IMR-90 (cell line): ENCODE measurements around the gene BRINP1. TPM values are rescaled to one million over a fixed set of nuclear protein-coding genes. Genes with fewer than 3 reads are reported as not detected.

Source experiments
- ATAC-seq: fragments of 200-7000 bp; cut with Tn5 transposase; 2 replicates; pipeline ENCODE4 v1.9.1; 2020; ENCODE audit warnings: low read depth, mild to moderate bottlenecking, moderate library complexity
- BruUV-seq: library from RNA; stranded (reverse); fragments of 400-500 nt; replicated peaks from 2 replicates; lab custom pipeline; 2021; lab: Mats Ljungman, UMichigan
- CTCF ChIA-PET: fragments of 300-600 bp; formaldehyde crosslinking; extraction: SDS; loops from one replicate; lab custom pipeline; 2021; ENCODE audit warnings: antibody characterized with exemption; lab: Yijun Ruan, JAX
- POLR2A ChIA-PET: fragments of 300-600 bp; sonication (Branson Sonifier 250); formaldehyde crosslinking; loops from one replicate; lab custom pipeline; 2022; ENCODE audit warnings: antibody characterized with exemption; ENCODE audit not compliant: unreplicated experiment; lab: Charles Lee
- DNase-seq: peaks from one replicate; pipeline ENCODE4 v3.0.0; 2013
- H2AFZ ChIP-seq: replicated peaks from 2 replicates; pipeline ENCODE3; 2013; ENCODE audit warnings: low read length, mild to moderate bottlenecking; ENCODE audit not compliant: poor library complexity
- H2AK5ac ChIP-seq: 2 replicates; pipeline ENCODE4 v1.6.1; 2013; ENCODE audit warnings: low read depth, low read length, inconsistent platforms
- H2AK9ac ChIP-seq: replicated peaks from 2 replicates; pipeline ENCODE3; 2013; ENCODE audit warnings: mild to moderate bottlenecking, low read depth, low read length, moderate library complexity; ENCODE audit not compliant: poor library complexity
- H2BK120ac ChIP-seq: 2 replicates; pipeline ENCODE4 v1.6.1; 2013; ENCODE audit warnings: low read depth, low read length, inconsistent platforms
- H2BK15ac ChIP-seq: 3 replicates; pipeline ENCODE4 v1.6.1; 2013; ENCODE audit warnings: low read depth, low read length, inconsistent platforms
- H2BK20ac ChIP-seq: 2 replicates; pipeline ENCODE4 v1.6.1; 2013; ENCODE audit warnings: low read depth, mild to moderate bottlenecking, inconsistent platforms, low read length, moderate library complexity
- H2BK5ac ChIP-seq: 2 replicates; pipeline ENCODE4 v1.6.1; 2013; ENCODE audit warnings: mild to moderate bottlenecking, low read depth, low read length, inconsistent platforms; ENCODE audit not compliant: poor library complexity, severe bottlenecking
- H3K14ac ChIP-seq: replicated peaks from 2 replicates; pipeline ENCODE4 v1.6.1; 2013; ENCODE audit warnings: low read depth, low read length, inconsistent platforms
- H3K18ac ChIP-seq: 2 replicates; pipeline ENCODE4 v1.6.1; 2013; ENCODE audit warnings: low read depth, low read length, control low read depth
- H3K23ac ChIP-seq: 2 replicates; pipeline ENCODE4 v1.6.1; 2013; ENCODE audit warnings: low read depth, low read length, inconsistent platforms
- H3K27ac ChIP-seq: 2 replicates; pipeline ENCODE4 v1.5.1; 2013; ENCODE audit warnings: mild to moderate bottlenecking, control low read depth, low read length; ENCODE audit not compliant: insufficient read depth
- H3K27me3 ChIP-seq: 2 replicates; pipeline ENCODE4 v1.6.1; 2013; ENCODE audit warnings: low read length; ENCODE audit not compliant: control insufficient read depth, insufficient read depth
- H3K36me3 ChIP-seq: 2 replicates; pipeline ENCODE4 v1.6.1; 2013; ENCODE audit warnings: low read length, mixed read lengths; ENCODE audit not compliant: control insufficient read depth, insufficient read depth
- H3K4ac ChIP-seq: 2 replicates; pipeline ENCODE4 v1.6.1; 2013; ENCODE audit warnings: low read depth, low read length, inconsistent platforms
- H3K4me1 ChIP-seq: 2 replicates; pipeline ENCODE4 v1.6.1; 2013; ENCODE audit warnings: low read length, mixed read lengths; ENCODE audit not compliant: control insufficient read depth, insufficient read depth
- H3K4me2 ChIP-seq: 2 replicates; pipeline ENCODE4 v1.6.1; 2013; ENCODE audit warnings: low read depth, mild to moderate bottlenecking, control low read depth, low read length, moderate library complexity
- H3K4me3 ChIP-seq: 2 replicates; pipeline ENCODE4 v1.5.1; 2013; ENCODE audit warnings: low read depth, mild to moderate bottlenecking, control low read depth, low read length, moderate library complexity; ENCODE audit not compliant: insufficient read depth
- H3K56ac ChIP-seq: 2 replicates; pipeline ENCODE4 v1.6.1; 2013; ENCODE audit warnings: low read length, inconsistent platforms; ENCODE audit not compliant: insufficient read depth; ENCODE audit errors: extremely low read depth
- H3K79me1 ChIP-seq, 2 experiments: 2 replicates each; pipeline ENCODE4 v1.6.1; 2013; ENCODE audit warnings: low read length in 2 of 2, inconsistent platforms in 1 of 2, low read depth in 1 of 2
- H3K9ac ChIP-seq: 2 replicates; pipeline ENCODE4 v1.6.1; 2013; ENCODE audit warnings: low read depth, low read length, control low read depth
- H3K9me1 ChIP-seq: 2 replicates; pipeline ENCODE4 v1.6.1; 2013; ENCODE audit warnings: low read length, inconsistent platforms; ENCODE audit not compliant: insufficient read depth
- H3K9me3 ChIP-seq: 2 replicates; pipeline ENCODE4 v1.6.1; 2013; ENCODE audit warnings: low read length; ENCODE audit not compliant: control insufficient read depth, insufficient read depth
- H4K20me1 ChIP-seq: 2 replicates; pipeline ENCODE4 v1.6.1; 2013; ENCODE audit warnings: low read length, inconsistent platforms; ENCODE audit not compliant: insufficient read depth
- H4K5ac ChIP-seq: 2 replicates; pipeline ENCODE4 v1.6.1; 2013; ENCODE audit warnings: mild to moderate bottlenecking, low read depth, low read length, control low read depth
- H4K8ac ChIP-seq, 2 experiments: 2 replicates each; pipeline ENCODE4 v1.6.1; 2013; ENCODE audit warnings: low read depth in 2 of 2, low read length in 2 of 2, control low read depth in 1 of 2, inconsistent platforms in 1 of 2
- H4K91ac ChIP-seq: 2 replicates; pipeline ENCODE4 v1.6.1; 2013; ENCODE audit warnings: low read depth, low read length, inconsistent platforms; ENCODE audit not compliant: insufficient read depth
- CEBPB ChIP-seq: IDR thresholded peaks from 2 replicates; pipeline ENCODE4 v1.6.1; 2012; ENCODE audit warnings: low read depth, low read length, improper control_type of control experiment
- CHD1 ChIP-seq: IDR thresholded peaks from 2 replicates; pipeline ENCODE4 v1.6.1; 2012; ENCODE audit warnings: low read depth, low read length, improper control_type of control experiment
- MAZ ChIP-seq: IDR thresholded peaks from 2 replicates; pipeline ENCODE4 v1.6.1; 2012; ENCODE audit warnings: low read depth, mild to moderate bottlenecking, low read length, improper control_type of control experiment, moderate library complexity, borderline replicate concordance
- MXI1 ChIP-seq: IDR thresholded peaks from 2 replicates; pipeline ENCODE4 v1.6.1; 2012; ENCODE audit warnings: low read depth, mild to moderate bottlenecking, low read length, moderate library complexity, borderline replicate concordance
- NFE2L2 ChIP-seq: fragments of 150-350 bp; IDR thresholded peaks from 2 replicates; pipeline ENCODE4 v1.6.1; 2016; ENCODE audit warnings: low read depth, mild to moderate bottlenecking, low read length
- POLR2A ChIP-seq: IDR thresholded peaks from 2 replicates; pipeline ENCODE4 v1.6.1; 2012; ENCODE audit warnings: mild to moderate bottlenecking, low read depth, low read length
- RCOR1 ChIP-seq: IDR thresholded peaks from 2 replicates; pipeline ENCODE4 v1.6.1; 2012; ENCODE audit warnings: mild to moderate bottlenecking, low read length, improper control_type of control experiment; ENCODE audit not compliant: insufficient replicate concordance
- RFX5 ChIP-seq: IDR thresholded peaks from 2 replicates; pipeline ENCODE4 v1.8.0; 2012; ENCODE audit warnings: low read depth, mild to moderate bottlenecking, low read length, moderate library complexity
- WGBS, 2 experiments: methylation state at CpG; one replicate each; pipeline versions ENCODE4 v1.1.5 to v1.1.7; 2013; ENCODE audit warnings: missing lambda C conversion rate in 2 of 2; ENCODE audit not compliant: insufficient read length in 1 of 2; ENCODE audit errors: extremely low coverage in 2 of 2; 5-methylcytosine and 5-hydroxymethylcytosine counted together
- dilution Hi-C: fragments of 300-500 bp; cut with HindIII; formaldehyde crosslinking; loops from one replicate; pipeline ENCODE4 v1.14.3; 2018; ENCODE audit warnings: low sequenced_read_pairs; ENCODE audit not compliant: unreplicated experiment
- in situ Hi-C: fragments of 300-500 bp; cut with MboI; formaldehyde crosslinking; loops from 3 replicates; pipeline ENCODE4 v1.14.3; 2019; ENCODE audit warnings: low sequenced_read_pairs, inconsistent platforms, mixed read lengths
- intact Hi-C: fragments of 100-400 bp; cut with micrococcal nuclease; formaldehyde crosslinking; loops from 2 replicates; pipeline ENCODE4 v1.10.0; 2022
- polyA plus RNA-seq, 3 experiments: library from polyadenylated mRNA; depleted of rRNA; stranded (reverse); fragments of >200 nt; gene quantifications; 2 replicates each; pipeline ENCODE4 v1.2.3, GENCODE V29; 2012; ENCODE audit warnings: low replicate concordance in 1 of 3
- total RNA-seq: library from RNA; depleted of rRNA; stranded (reverse); fragments of >200 nt; gene quantifications from 2 replicates; pipeline ENCODE4 v1.2.3, GENCODE V29; 2012
- TF ChIP-seq, protein P1 (sequence below): fragments of 150-350 bp; IDR thresholded peaks from 2 replicates; pipeline ENCODE4 v1.6.1; 2017; ENCODE audit warnings: mild to moderate bottlenecking, antibody characterized with exemption, low read length, low read depth

Gene BRINP1
- total and polyA plus RNA-seq, 2 of the 4 experiments (the other 2 are of a cell fraction), result under 0.01 TPM; not detected in 1

DNA sequence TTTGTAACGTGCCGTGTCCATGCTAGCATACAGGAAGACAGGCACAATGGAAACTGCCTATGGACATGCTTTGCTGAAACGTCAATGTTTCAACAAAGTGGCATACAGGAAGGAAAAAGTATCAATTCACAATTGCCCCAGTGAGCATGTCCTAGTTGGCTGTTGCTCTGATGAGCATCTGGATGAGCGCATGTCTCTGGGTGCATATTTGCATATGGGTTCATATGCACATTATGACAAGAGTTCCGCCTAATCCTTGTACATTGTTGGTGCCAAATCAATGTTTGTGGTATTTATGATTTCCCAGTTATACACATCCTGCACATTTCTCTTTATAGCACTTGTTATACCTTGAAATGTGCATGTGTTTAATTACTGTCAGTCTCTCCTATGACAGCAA is 58.5 kb downstream of the BRINP1 start:
- no peaks in the 10 kb centered on the region for H3K4me1 ChIP-seq
- dilution Hi-C loops, result no loop called here

More for the DNA sequence above, 58.5 kb downstream of the BRINP1 start:
- H2AFZ ChIP-seq, result no peak overlapping the region
- H2AK9ac ChIP-seq, result no peak overlapping the region
- H2BK15ac ChIP-seq, result no peak overlapping the region
- no peak overlapping the region for H2BK20ac ChIP-seq
- no peak overlapping the region for H4K8ac ChIP-seq
- no peak overlapping the region for H4K91ac ChIP-seq
- H3K27me3 ChIP-seq, result no peaks in the 10 kb centered on the region
- H3K27ac ChIP-seq, result no peak overlapping the region
- no peak overlapping the region for H3K56ac ChIP-seq
- ATAC-seq (no peak), DNase-seq (no peak)
- H3K36me3 ChIP-seq, result no peaks in the 10 kb centered on the region
- peaks cover 9% of the 10 kb centered on the region for H3K9me3 ChIP-seq
- 27% methylated on average over 2 of the region's 5 CpGs; no CpG with 5 or more reads in 1 of the 2 experiments for WGBS, 2 experiments
- in situ Hi-C loops, result no loop called here
- no peak overlapping the region for H3K4ac ChIP-seq
- BruUV-seq, result no TSS peak
- no peak overlapping the region for H2BK120ac ChIP-seq
- no peak overlapping the region for H2AK5ac ChIP-seq
- H3K18ac ChIP-seq, result no peak overlapping the region
- H3K4me3 ChIP-seq, result no peak overlapping the region
- H2BK5ac ChIP-seq, result no peak overlapping the region
- intact Hi-C loops, result no loop called here
- H3K79me1 ChIP-seq, result no peaks in the 10 kb centered on the region
- no peak overlapping the region for H3K23ac ChIP-seq
- H4K5ac ChIP-seq, result no peak overlapping the region
- TF ChIP-seq MAZ, result no peak
- TF ChIP-seq POLR2A, result no peak
- no peak for TF ChIP-seq CHD1
- TF ChIP-seq, protein P1, sequence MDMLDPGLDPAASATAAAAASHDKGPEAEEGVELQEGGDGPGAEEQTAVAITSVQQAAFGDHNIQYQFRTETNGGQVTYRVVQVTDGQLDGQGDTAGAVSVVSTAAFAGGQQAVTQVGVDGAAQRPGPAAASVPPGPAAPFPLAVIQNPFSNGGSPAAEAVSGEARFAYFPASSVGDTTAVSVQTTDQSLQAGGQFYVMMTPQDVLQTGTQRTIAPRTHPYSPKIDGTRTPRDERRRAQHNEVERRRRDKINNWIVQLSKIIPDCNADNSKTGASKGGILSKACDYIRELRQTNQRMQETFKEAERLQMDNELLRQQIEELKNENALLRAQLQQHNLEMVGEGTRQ, result no peak
- no peak for TF ChIP-seq CEBPB
- TF ChIP-seq MXI1, result no peak
- TF ChIP-seq RCOR1, result no peak
- TF ChIP-seq RFX5, result no peak
- TF ChIP-seq NFE2L2, result no peak
- no peaks in the 10 kb centered on the region for H4K20me1 ChIP-seq
- H3K9me1 ChIP-seq, result no peaks in the 10 kb centered on the region
- no peak overlapping the region for H3K4me2 ChIP-seq
- H3K14ac ChIP-seq, result no peak overlapping the region
- no peak overlapping the region for H3K9ac ChIP-seq
- ChIA-PET CTCF (no interaction called here), POLR2A (no interaction called here)
